Subcutaneous adipose tissue (tissue), 4 donors: ENCODE data around the gene COL18A1. TPM values are rescaled to one million over a fixed set of nuclear protein-coding genes. Genes with fewer than 3 reads are reported as not detected.

Source experiments
- CTCF ChIP-seq: fragments of 450-650 bp; IDR thresholded peaks from one replicate; pipeline ENCODE4 v1.5.1; 2016; ENCODE audit warnings: low read depth, mild to moderate bottlenecking, control low read depth, antibody characterized with exemption, moderate library complexity
- total RNA-seq, 4 donors: library from RNA; depleted of rRNA; stranded (reverse); fragments of >200 nt; gene quantifications; one replicate each; pipeline ENCODE4 v1.1.0, GENCODE V29; 2016

COL18A1 gene
- total RNA-seq, 4 donors from 2014 or later, result 33.4 to 102 (median 66.7) TPM

- TF ChIP-seq CTCF, result no peak
Observed at GRCh38 chr21:45442276-45442675, 37.3 kb downstream of the COL18A1 start.

- no peak for TF ChIP-seq CTCF
Observed at GRCh38 chr21:45443595-45444181, 38.7 kb downstream of the COL18A1 start.

GRCh38 chr21:45444385-45444784 is 39.4 kb downstream of the COL18A1 start:
- TF ChIP-seq CTCF, result no peak

- TF ChIP-seq CTCF, result no peak
Observed at GRCh38 chr21:45445369-45445768, 40.4 kb downstream of the COL18A1 start.

- no peak for TF ChIP-seq CTCF
Observed at GRCh38 chr21:45447821-45448220, 42.9 kb downstream of the COL18A1 start.

GRCh38 chr21:45448283-45448809 is 43.4 kb downstream of the COL18A1 start:
- no peak for TF ChIP-seq CTCF

GRCh38 chr21:45448810-45449657 is 44.1 kb downstream of the COL18A1 start:
- TF ChIP-seq CTCF, result no peak
